Hepatocyte (in vitro differentiated cells): ENCODE data around the gene ADAMTSL1. TPM values are rescaled to one million over a fixed set of nuclear protein-coding genes. Genes with fewer than 3 reads are reported as not detected.

Experiments used
- DNase-seq: peaks from one replicate; pipeline ENCODE4 v3.0.0-alpha.2; 2016; ENCODE audit warnings: low spot score
- H2AFZ ChIP-seq: fragments of 200-600 bp; sonication (generic); 2 replicates; pipeline ENCODE4 v1.6.0; 2016; ENCODE audit warnings: antibody characterized with exemption, mild to moderate bottlenecking
- H3K27ac ChIP-seq: fragments of 200-600 bp; sonication (generic); 2 replicates; pipeline ENCODE4 v1.5.1; 2016; ENCODE audit warnings: mild to moderate bottlenecking
- H3K27me3 ChIP-seq: fragments of 200-600 bp; sonication (generic); 2 replicates; pipeline ENCODE4 v1.6.1; 2016
- H3K36me3 ChIP-seq: fragments of 200-600 bp; sonication (generic); replicated peaks from 2 replicates; pipeline ENCODE4 v1.5.1; 2016; ENCODE audit warnings: low read depth; ENCODE audit not compliant: insufficient read depth
- H3K4me1 ChIP-seq: fragments of 200-600 bp; sonication (generic); 2 replicates; pipeline ENCODE4 v1.5.1; 2016; ENCODE audit warnings: mild to moderate bottlenecking, moderate library complexity; ENCODE audit not compliant: insufficient read depth
- H3K4me2 ChIP-seq: fragments of 200-600 bp; sonication (generic); 2 replicates; pipeline ENCODE4 v1.6.0; 2016
- H3K4me3 ChIP-seq: fragments of 200-600 bp; sonication (generic); 2 replicates; pipeline ENCODE4 v1.5.1; 2016; ENCODE audit warnings: mild to moderate bottlenecking
- H3K79me2 ChIP-seq: fragments of 200-600 bp; sonication (generic); 2 replicates; pipeline ENCODE4 v1.6.0; 2017; ENCODE audit warnings: mild to moderate bottlenecking
- H3K9me2 ChIP-seq: fragments of 200-600 bp; sonication (generic); replicated peaks from 2 replicates; pipeline ENCODE4 v1.6.0; 2017; ENCODE audit warnings: mild to moderate bottlenecking; ENCODE audit not compliant: insufficient read depth
- H3K9me3 ChIP-seq: fragments of 200-600 bp; sonication (generic); 2 replicates; pipeline ENCODE4 v1.5.1; 2016; ENCODE audit warnings: low read depth, mild to moderate bottlenecking
- H4K20me1 ChIP-seq: fragments of 200-600 bp; sonication (generic); 2 replicates; pipeline ENCODE4 v1.6.0; 2016; ENCODE audit warnings: mild to moderate bottlenecking; ENCODE audit not compliant: insufficient read depth, poor library complexity, severe bottlenecking
- CTCF ChIP-seq: fragments of 200-600 bp; sonication (generic); IDR thresholded peaks from 2 replicates; pipeline ENCODE4 v1.5.1; 2016; ENCODE audit warnings: antibody characterized with exemption, mild to moderate bottlenecking; ENCODE audit not compliant: poor library complexity
- EZH2 ChIP-seq: fragments of 200-600 bp; sonication (generic); IDR thresholded peaks from 2 replicates; pipeline ENCODE4 v1.6.1; 2016; ENCODE audit warnings: antibody characterized with exemption, mild to moderate bottlenecking, borderline replicate concordance
- EZH2phosphoT487 ChIP-seq: fragments of 200-600 bp; sonication (generic); IDR thresholded peaks from one replicate; pipeline ENCODE4 v1.6.1; 2018; ENCODE audit warnings: antibody characterized with exemption, mild to moderate bottlenecking, low read depth, moderate library complexity; ENCODE audit not compliant: unreplicated experiment, severe bottlenecking
- WGBS: methylation state at CpG from one replicate; pipeline ENCODE4 v1.1.6; 2016; ENCODE audit warnings: low lambda C conversion rate; ENCODE audit errors: missing lambda C conversion rate; 5-methylcytosine and 5-hydroxymethylcytosine counted together
- polyA plus RNA-seq: library from polyadenylated mRNA; unstranded; fragments of >200 nt; fragmentation: Nextera tagmentation; extraction: Ambion mirVana; gene quantifications from 2 replicates; pipeline ENCODE4 v1.2.1, GENCODE V29; 2016
- total RNA-seq: library from RNA; depleted of rRNA; stranded (reverse); fragments of >200 nt; gene quantifications from 2 replicates; pipeline ENCODE4 v1.2.3, GENCODE V29; 2014

Gene ADAMTSL1
- total and polyA plus RNA-seq, 2 experiments from 2014 or later: 7.2 to 24.0 TPM

DNA sequence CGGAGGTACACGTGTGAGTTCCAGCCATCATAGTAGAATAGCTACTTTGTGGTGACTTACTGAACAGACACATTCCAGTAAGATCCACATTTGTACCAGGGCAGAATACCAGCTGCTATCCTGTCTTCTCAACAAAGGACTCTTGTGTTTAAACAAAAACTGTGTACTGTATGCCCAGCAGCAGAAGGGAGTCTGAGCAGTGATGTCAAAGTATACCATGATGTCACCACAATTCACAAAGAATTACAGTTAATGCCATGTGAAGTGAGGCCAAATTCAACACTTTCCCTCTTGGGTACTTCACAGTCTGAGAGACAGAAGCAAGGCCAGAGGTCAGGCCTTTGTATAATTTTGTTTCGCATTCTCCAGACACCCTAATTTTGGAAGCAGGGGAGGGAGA, 137.0 kb downstream of the ADAMTSL1 start:
- Histone ChIP-seq H3K36me3 (no peaks in the 10 kb centered on the region), H3K9me3 (no peaks in the 10 kb centered on the region), H3K79me2 (no peaks in the 10 kb centered on the region), H3K4me1 (peaks cover 8% of the 10 kb centered on the region), H3K4me3 (no peak overlapping the region), H3K27ac (no peak overlapping the region), H2AFZ (no peak overlapping the region), H3K4me2 (no peak overlapping the region), H4K20me1 (no peaks in the 10 kb centered on the region), H3K27me3 (no peaks in the 10 kb centered on the region), H3K9me2 (no peaks in the 10 kb centered on the region)
- DNase-seq: no peak
- TF ChIP-seq CTCF (no peak), EZH2phosphoT487 (no peak), EZH2 (no peak)
- WGBS: 82% methylated on average over 3 of the region's 3 CpGs

DNA sequence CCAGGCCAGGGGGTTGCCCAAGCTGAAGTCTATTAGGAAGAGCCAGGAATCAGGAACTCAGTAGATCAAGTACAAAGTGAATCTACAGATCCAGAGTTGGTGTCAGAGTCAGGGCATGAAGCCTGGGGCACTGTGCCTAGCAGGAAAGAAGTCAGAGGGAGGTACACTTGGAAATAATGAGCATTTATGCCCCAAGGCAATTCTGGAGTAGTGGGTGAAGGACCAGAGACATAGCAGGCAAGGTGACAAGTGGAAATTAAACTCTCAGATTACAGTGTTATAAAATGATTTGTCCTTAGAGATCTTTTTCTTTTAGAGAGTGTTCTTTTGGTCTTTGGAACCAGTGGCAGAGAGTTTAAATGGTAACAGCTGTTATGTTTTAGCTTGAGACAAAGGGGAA, 138.0 kb downstream of the ADAMTSL1 start:
- H3K27me3 ChIP-seq: no peaks in the 10 kb centered on the region
- TF ChIP-seq CTCF (no peak), EZH2 (no peak), EZH2phosphoT487 (no peak)
- no peak overlapping the region for H2AFZ ChIP-seq
- DNase-seq: no peak
- H3K9me3 ChIP-seq: no peaks in the 10 kb centered on the region
- H3K9me2 ChIP-seq: no peaks in the 10 kb centered on the region
- H3K4me3 ChIP-seq: no peak overlapping the region
- H3K27ac ChIP-seq: no peak overlapping the region
- H3K4me2 ChIP-seq: no peak overlapping the region
- no peaks in the 10 kb centered on the region for H3K36me3 ChIP-seq
- H3K79me2 ChIP-seq: no peaks in the 10 kb centered on the region
- no peaks in the 10 kb centered on the region for H4K20me1 ChIP-seq
- no peaks in the 10 kb centered on the region for H3K4me1 ChIP-seq

DNA sequence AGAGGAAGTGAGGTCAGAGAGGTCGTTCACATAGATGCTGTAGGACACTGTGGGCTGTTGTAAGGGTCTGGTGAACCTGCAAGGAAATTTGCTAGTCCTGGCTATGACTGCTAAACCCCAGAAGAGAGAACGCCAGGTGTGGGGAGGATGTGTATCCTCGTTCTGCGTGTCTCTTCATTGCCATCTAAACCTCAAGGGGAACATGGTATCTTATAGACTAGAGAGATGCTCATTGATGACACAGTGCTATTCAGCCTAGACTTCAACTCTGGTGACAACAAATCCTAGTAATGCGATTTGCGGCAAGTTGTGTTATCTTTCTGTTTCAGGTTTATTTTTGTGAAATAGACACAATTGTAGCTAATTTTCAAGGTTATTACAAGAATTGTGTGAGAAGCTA, 140.2 kb downstream of the ADAMTSL1 start:
- TF ChIP-seq EZH2 (no peak), EZH2phosphoT487 (no peak), CTCF (no peak)
- no peak overlapping the region for H3K4me2 ChIP-seq
- H4K20me1 ChIP-seq: no peaks in the 10 kb centered on the region
- no peaks in the 10 kb centered on the region for H3K79me2 ChIP-seq
- WGBS: 94% methylated on average over 6 of the region's 6 CpGs
- no peaks in the 10 kb centered on the region for H3K9me3 ChIP-seq
- H3K4me3 ChIP-seq: no peak overlapping the region
- DNase-seq: no peak
- no peaks in the 10 kb centered on the region for H3K27me3 ChIP-seq
- no peaks in the 10 kb centered on the region for H3K4me1 ChIP-seq
- no peaks in the 10 kb centered on the region for H3K9me2 ChIP-seq
- H3K36me3 ChIP-seq: no peaks in the 10 kb centered on the region
- no peak overlapping the region for H3K27ac ChIP-seq
- H2AFZ ChIP-seq: no peak overlapping the region

DNA sequence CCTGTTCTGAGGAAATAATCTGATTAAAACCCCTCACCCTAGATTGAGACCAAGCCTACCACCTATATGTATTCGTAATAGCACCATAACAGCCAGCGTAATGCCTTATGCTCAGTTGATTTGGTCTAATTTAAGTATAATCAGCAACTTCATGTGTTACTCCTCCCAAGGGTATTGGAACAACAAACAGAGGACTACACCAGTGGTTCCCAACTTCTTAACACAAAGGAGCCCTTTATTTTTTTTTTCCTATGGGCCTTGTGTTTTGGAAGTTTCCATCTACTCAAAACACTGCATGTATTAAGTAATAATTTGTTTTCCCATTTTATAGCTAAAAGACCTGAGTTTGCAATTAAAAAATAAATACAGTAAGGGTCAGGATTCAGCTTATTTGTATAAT, 140.7 kb downstream of the ADAMTSL1 start:
- Histone ChIP-seq H3K4me1 (no peaks in the 10 kb centered on the region), H3K36me3 (no peaks in the 10 kb centered on the region), H3K79me2 (no peaks in the 10 kb centered on the region), H3K27me3 (no peaks in the 10 kb centered on the region), H3K4me3 (no peak overlapping the region), H4K20me1 (no peaks in the 10 kb centered on the region), H3K9me2 (no peaks in the 10 kb centered on the region), H2AFZ (no peak overlapping the region), H3K27ac (no peak overlapping the region), H3K9me3 (no peaks in the 10 kb centered on the region), H3K4me2 (no peak overlapping the region)
- TF ChIP-seq EZH2phosphoT487: no peak
- TF ChIP-seq EZH2: no peak
- no peak for TF ChIP-seq CTCF
- DNase-seq: no peak
- 95% methylated on average over 2 of the region's 2 CpGs for WGBS
